ENCODE measurements around the gene MAN2B1. TPM values are rescaled to one million over a fixed set of nuclear protein-coding genes. Genes with fewer than 3 reads are reported as not detected.

Gene MAN2B1
- total and polyA plus RNA-seq, 2 of the 8 experiments (the other 6 are each of a cell fraction or from before 2014, with no cell fraction given), result 55.3 to 76.3 TPM

DNA sequence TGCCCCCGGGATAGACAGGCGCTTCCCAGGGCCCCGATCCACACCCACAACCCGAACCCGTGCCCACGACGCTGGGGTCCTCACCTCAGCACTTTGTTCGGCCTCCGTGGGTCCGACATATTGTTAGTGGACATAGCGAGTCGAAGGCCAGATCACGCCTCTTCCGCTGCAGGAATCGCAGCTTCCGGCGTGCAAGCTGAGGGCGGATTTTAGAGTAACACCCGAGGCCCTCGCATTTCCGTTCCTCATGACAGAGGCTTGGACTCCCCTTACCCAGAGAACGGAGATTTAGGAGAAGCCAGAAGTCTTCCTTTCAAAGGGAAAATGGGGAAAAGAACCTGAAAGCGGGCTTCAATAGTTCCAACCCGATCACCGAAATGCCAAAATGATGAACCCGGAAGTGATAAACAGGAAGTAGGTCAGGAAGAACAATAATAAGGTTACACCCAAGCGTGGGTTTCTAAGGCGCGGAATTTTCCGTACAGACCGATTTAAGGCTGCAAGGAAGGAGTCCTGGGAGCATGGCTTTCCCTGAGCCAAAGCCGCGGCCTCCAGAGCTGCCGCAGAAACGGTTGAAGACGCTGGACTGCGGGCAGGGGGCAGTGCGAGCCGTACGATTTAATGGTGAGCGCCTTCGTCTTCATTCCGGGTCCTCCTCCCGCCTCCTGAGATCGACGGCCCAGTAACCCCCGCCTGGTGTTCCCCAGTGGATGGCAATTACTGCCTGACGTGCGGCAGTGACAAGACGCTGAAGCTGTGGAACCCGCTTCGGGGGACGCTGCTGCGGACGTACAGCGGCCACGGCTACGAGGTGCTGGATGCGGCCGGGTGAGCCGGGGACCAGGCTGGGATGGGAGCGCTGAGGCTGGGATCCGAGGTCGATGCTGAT is 3.0 kb upstream of the MAN2B1 start (continued):
- TF ChIP-seq, protein P1, sequence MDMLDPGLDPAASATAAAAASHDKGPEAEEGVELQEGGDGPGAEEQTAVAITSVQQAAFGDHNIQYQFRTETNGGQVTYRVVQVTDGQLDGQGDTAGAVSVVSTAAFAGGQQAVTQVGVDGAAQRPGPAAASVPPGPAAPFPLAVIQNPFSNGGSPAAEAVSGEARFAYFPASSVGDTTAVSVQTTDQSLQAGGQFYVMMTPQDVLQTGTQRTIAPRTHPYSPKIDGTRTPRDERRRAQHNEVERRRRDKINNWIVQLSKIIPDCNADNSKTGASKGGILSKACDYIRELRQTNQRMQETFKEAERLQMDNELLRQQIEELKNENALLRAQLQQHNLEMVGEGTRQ (IDR thresholded peaks at IDR 0.05; ENCODE audit: low read length), result no peak
- TF ChIP-seq YY1 (IDR thresholded peaks at IDR 0.05; ENCODE audit: low read depth, low read length), result peak; percentile 60; the same call in 1 of the 2 replicates
- no peak for TF ChIP-seq SIRT6 (IDR thresholded peaks at IDR 0.05; ENCODE audit: low read length)
- TF ChIP-seq CHD1 (IDR thresholded peaks at IDR 0.05; ENCODE audit: low read depth, low read length), result no peak
- TF ChIP-seq JUN (IDR thresholded peaks at IDR 0.05; ENCODE audit: low read depth, low read length), result no peak
- no peak for TF ChIP-seq BCL11A (IDR thresholded peaks at IDR 0.05; ENCODE audit: low read depth in 2 of 2, low read length in 2 of 2)
- no peak for TF ChIP-seq NANOG (IDR thresholded peaks at IDR 0.05; ENCODE audit: insufficient read depth, low read depth, low read length, poor library complexity, severe bottlenecking)
- peak; percentile 71 for TF ChIP-seq POLR2AphosphoS5 (IDR thresholded peaks at IDR 0.05; ENCODE audit: low read depth, low read length)
- TF ChIP-seq, protein P2, sequence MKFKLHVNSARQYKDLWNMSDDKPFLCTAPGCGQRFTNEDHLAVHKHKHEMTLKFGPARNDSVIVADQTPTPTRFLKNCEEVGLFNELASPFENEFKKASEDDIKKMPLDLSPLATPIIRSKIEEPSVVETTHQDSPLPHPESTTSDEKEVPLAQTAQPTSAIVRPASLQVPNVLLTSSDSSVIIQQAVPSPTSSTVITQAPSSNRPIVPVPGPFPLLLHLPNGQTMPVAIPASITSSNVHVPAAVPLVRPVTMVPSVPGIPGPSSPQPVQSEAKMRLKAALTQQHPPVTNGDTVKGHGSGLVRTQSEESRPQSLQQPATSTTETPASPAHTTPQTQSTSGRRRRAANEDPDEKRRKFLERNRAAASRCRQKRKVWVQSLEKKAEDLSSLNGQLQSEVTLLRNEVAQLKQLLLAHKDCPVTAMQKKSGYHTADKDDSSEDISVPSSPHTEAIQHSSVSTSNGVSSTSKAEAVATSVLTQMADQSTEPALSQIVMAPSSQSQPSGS (IDR thresholded peaks at IDR 0.05; ENCODE audit: low read length), result peak; percentile 80; the same call in 1 of the 2 replicates
- peak; percentile 52 for TF ChIP-seq PHF8 (conservative IDR thresholded peaks at IDR 0.05; ENCODE audit: low read depth, low read length)
- TF ChIP-seq ASH2L (IDR thresholded peaks at IDR 0.05; ENCODE audit: low read length), result peak; percentile 91
- TF ChIP-seq, protein P3, sequence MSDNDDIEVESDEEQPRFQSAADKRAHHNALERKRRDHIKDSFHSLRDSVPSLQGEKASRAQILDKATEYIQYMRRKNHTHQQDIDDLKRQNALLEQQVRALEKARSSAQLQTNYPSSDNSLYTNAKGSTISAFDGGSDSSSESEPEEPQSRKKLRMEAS (IDR thresholded peaks at IDR 0.05), result no peak
- TF ChIP-seq RBBP5 (IDR thresholded peaks at IDR 0.05; ENCODE audit: borderline replicate concordance, low read depth, low read length), result no peak
- TF ChIP-seq SRF (IDR thresholded peaks at IDR 0.05; ENCODE audit: low read depth, low read length), result no peak
- TF ChIP-seq EP300 (IDR thresholded peaks at IDR 0.05; ENCODE audit: borderline replicate concordance in 1 of 2, low read depth in 2 of 2, low read length in 2 of 2), result no peak
- no peak for TF ChIP-seq EGR1 (IDR thresholded peaks at IDR 0.05; ENCODE audit: borderline replicate concordance, low read depth, low read length)
- no peak for TF ChIP-seq CTBP2 (IDR thresholded peaks at IDR 0.05; ENCODE audit: borderline replicate concordance, insufficient read depth, insufficient read length, low read length)
- no peak for TF ChIP-seq RNF2 (IDR thresholded peaks at IDR 0.05; ENCODE audit: borderline replicate concordance, low read depth, low read length, missing control alignments, poor library complexity, severe bottlenecking)
- TF ChIP-seq HDAC6 (IDR thresholded peaks at IDR 0.05; ENCODE audit: low read depth, low read length), result no peak
